Fibroblast of gingiva (primary cell): Measurements from ENCODE around the gene PLN.
A peak's percentile ranks its signal among the peaks of the same experiment; 100 is the strongest.

Experiments used
- DNase-seq: peaks from one replicate; pipeline ENCODE4 v3.0.0-alpha.2; 2011; ENCODE audit warnings: low read depth

The PLN gene

GRCh38 chr6:118548136-118548535, at the start of gene PLN:
Gene PLN, plus strand, starts transcription at chr6:118548296. Its CDS starts 10,626 bp downstream, at chr6:118558922.
- no peak for DNase-seq

- peak; percentile 74 for DNase-seq
Observed at GRCh38 chr6:118500130-118501015, 47.7 kb upstream of the PLN start.

- no peak for DNase-seq
Observed at GRCh38 chr6:118501099-118501498, 47.0 kb upstream of the PLN start.

GRCh38 chr6:118501765-118502164, 46.3 kb upstream of the PLN start:
- DNase-seq = no peak

GRCh38 chr6:118502169-118502568, 45.9 kb upstream of the PLN start:
- no peak for DNase-seq

- no peak for DNase-seq
Observed at GRCh38 chr6:118504611-118505010, 43.5 kb upstream of the PLN start.

- DNase-seq = no peak
Observed at GRCh38 chr6:118505656-118506055, 42.4 kb upstream of the PLN start.

GRCh38 chr6:118506071-118506638, 41.9 kb upstream of the PLN start:
- no peak for DNase-seq

GRCh38 chr6:118507636-118508035, 40.5 kb upstream of the PLN start:
- no peak for DNase-seq

- DNase-seq = peak; percentile 37
Observed at GRCh38 chr6:118509009-118509617, 39.0 kb upstream of the PLN start.

GRCh38 chr6:118511930-118512715, 36.0 kb upstream of the PLN start:
- DNase-seq = no peak

GRCh38 chr6:118514689-118515088, 33.4 kb upstream of the PLN start:
- no peak for DNase-seq

- DNase-seq = no peak
Observed at GRCh38 chr6:118522422-118522821, 25.7 kb upstream of the PLN start.

GRCh38 chr6:118523216-118523615, 24.9 kb upstream of the PLN start:
- no peak for DNase-seq

GRCh38 chr6:118524686-118525085, 23.4 kb upstream of the PLN start:
- no peak for DNase-seq

GRCh38 chr6:118525913-118526780, 21.9 kb upstream of the PLN start:
- no peak for DNase-seq

GRCh38 chr6:118528129-118528528, 20.0 kb upstream of the PLN start:
- DNase-seq = peak; percentile 61

- DNase-seq = no peak
Observed at GRCh38 chr6:118529756-118530155, 18.3 kb upstream of the PLN start.

GRCh38 chr6:118530942-118531341, 17.2 kb upstream of the PLN start:
- no peak for DNase-seq

- no peak for DNase-seq
Observed at GRCh38 chr6:118535176-118535844, 12.8 kb upstream of the PLN start.

- DNase-seq = no peak
Observed at GRCh38 chr6:118536478-118536877, 11.6 kb upstream of the PLN start.
